ENCODE data around the gene SMARCA4.

- TF ChIP-seq CTCF (IDR thresholded peaks at IDR 0.05): no peak
- no peak for TF ChIP-seq REST (IDR thresholded peaks at IDR 0.05; ENCODE audit: insufficient read depth in 1 of 2, low read depth in 2 of 2, low read length in 1 of 2)
Measured at GRCh38 chr19:11020423-11020822, 59.6 kb downstream of the SMARCA4 start.

Data from Panc1 (cell line).